HG02938 (cell line): ENCODE measurements around the gene NOD2.
A peak's percentile ranks its signal among the peaks of the same experiment; 100 is the strongest.

Source experiments
- ATAC-seq: cut with Tn5 transposase; IDR thresholded peaks from one replicate; pipeline ENCODE4 v1.9.1; 2021; ENCODE audit warnings: mild to moderate bottlenecking, moderate library complexity; ENCODE audit not compliant: unreplicated experiment

NOD2 gene

GRCh38 chr16:50669741-50670140, 23.7 kb upstream of the NOD2 start:
- no peak for ATAC-seq

DNA sequence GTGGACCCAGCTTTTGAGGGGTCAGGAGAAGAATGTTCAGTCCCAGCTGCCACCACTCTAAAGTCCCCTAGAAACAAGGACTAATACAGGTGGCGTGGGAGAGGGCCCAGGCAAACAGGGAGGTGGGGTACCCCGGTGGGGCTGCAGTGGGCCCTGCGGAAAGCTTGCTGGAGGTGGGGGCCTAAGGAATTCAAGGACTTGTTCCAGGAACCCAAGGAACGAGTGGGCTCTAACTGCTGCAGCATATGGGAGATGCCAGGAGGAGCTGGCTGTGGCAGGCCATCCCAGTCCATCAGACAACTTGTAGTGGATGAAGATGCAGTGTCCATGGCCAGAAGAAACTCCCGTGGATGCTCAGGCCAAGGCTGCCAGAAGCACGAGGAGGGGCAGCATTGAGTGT, 22.9 kb upstream of the NOD2 start:
- no peak for ATAC-seq

DNA sequence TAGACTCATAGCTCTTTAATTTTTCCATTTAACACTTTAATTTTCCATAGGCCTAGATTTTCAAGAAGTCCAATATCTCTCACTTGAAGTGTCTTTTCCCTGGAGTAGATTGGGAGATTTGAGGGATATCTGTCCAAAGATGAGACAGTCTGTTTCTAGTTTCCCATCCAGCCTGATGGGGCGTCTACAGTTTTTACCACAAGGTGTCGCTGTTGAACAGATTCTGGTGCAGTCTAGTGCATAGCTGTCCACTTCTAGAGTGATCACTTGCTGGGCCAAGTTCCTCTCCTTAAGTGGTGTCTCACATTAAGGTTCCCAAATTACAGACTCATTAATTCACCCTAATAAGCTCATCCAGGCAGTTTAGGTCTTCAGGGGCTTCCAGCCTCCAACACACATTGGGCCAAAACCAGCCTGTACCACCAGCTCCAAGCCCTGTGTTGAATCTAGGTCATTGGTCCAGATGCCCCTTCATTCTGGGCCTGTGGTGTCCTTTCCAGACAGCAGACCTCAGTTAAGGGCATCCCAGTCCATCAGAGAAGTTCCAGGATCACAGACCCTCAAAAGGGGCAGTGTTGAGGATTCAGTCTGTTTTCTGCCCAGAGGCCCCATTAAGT, 21.7 kb upstream of the NOD2 start:
- no peak for ATAC-seq

GRCh38 chr16:50673496-50674275, 19.7 kb upstream of the NOD2 start:
- no peak for ATAC-seq

- no peak for ATAC-seq
These were observed 18.6 kb upstream of the NOD2 start for GRCh38 chr16:50674831-50675230.

GRCh38 chr16:50675686-50676610, 17.5 kb upstream of the NOD2 start:
- ATAC-seq, result no peak

GRCh38 chr16:50676684-50677225, 16.7 kb upstream of the NOD2 start:
- no peak for ATAC-seq

DNA sequence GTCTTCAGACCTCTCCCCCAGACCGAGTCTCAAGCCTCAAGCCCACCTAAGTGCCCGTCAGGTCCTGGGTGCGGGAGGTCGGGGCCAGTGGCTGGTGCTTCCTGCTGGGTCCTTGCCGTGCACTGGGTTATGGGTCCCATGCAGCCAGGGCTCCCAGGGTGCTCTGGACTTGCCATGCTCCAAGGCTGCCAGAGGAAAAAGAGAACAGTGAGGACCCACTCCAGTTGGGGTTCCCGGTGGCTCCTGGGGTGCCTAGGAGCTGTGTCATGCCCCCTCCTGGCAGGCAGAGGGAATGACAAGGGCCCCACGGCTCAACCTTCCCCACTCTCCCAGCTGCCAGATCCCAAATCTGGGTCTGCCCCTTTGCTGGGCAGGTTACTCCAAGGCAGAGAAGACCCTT, 16.1 kb upstream of the NOD2 start:
- no peak for ATAC-seq

- ATAC-seq, result no peak
These were observed 14.9 kb upstream of the NOD2 start for GRCh38 chr16:50678531-50678930.

DNA sequence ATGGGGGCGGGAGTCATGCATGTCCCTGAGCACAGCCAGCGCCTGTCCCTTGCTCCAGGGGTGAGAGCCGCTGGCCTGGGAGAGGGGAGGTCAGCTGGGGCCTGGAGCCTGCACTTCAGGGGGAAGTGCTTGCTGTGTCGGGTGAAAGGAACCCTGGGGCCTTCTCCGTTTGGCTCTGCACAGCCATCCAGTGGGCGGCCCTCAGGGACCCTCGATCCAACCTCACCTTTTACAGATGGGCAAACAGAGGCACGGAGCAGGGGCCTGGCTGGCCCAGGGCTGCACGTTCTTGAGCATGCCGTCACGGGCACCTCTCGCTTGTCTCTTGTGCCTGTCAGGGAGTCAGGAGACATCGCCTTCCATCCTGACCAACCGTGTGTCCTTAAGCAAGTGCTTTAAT, 14.1 kb upstream of the NOD2 start:
- no peak for ATAC-seq

- no peak for ATAC-seq
These were observed 13.5 kb upstream of the NOD2 start for GRCh38 chr16:50679676-50680555.

DNA sequence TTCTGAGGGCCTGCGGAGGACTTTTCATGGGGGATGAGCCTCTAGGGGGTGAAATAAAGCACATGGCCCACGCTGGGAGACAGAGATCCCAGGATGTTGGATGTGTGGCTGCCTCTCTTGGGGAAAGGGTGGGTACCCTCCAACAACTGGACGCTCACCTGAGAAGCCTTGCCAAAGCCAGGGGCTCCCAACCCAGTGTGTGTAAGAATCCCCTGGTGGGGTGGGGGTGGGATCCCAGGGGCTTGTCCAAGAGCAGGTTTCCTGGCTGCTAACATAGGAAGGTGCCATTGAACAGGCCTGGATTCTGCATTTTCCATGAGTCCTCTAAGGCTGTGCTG, 12.9 kb upstream of the NOD2 start:
- ATAC-seq, result no peak

- peak; percentile 44 for ATAC-seq
These were observed 12.2 kb upstream of the NOD2 start, which contains the start of gene SNX20 for GRCh38 chr16:50681021-50681885. SNX20 (minus strand) TSS chr16:50681312; CDS start chr16:50677526, 3,786 bp downstream.

DNA sequence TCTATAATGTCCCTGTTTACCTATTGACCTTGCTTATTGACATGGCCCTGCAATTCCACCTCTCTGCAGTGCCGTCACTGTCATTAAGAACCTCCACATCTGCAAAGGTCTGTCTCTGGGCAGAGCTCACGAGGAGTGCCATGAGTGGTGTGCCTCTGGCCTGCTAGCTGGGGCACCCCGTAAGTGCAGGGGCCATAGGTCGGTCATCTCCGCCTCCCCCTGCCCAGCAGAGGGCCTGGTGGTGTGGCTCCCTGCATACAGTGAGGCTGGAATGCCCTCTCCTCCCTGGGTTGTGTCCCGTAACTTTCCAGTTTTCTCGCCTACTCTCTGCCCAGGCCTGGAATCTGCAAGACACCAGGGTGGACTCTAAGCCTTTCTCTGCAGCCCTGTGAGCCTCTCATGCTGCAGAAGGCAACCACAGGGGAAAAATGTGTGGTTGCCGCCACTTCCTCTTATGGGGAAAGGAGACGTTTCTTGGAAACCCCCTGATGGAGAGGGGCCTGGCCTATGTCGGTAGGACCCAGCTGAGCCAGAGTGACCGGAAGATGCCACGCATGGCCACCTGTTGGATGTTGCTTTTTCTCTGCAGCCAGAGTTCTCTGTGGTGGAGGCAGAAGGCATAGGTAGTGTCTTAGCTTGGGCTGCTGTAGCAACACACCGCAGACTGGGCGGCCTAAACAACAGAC, 9.6 kb upstream of the NOD2 start:
- peak; percentile 69 for ATAC-seq

GRCh38 chr16:50684823-50685461, 8.5 kb upstream of the NOD2 start:
- no peak for ATAC-seq

- no peak for ATAC-seq
These were observed 7.8 kb upstream of the NOD2 start for GRCh38 chr16:50685462-50686063.

DNA sequence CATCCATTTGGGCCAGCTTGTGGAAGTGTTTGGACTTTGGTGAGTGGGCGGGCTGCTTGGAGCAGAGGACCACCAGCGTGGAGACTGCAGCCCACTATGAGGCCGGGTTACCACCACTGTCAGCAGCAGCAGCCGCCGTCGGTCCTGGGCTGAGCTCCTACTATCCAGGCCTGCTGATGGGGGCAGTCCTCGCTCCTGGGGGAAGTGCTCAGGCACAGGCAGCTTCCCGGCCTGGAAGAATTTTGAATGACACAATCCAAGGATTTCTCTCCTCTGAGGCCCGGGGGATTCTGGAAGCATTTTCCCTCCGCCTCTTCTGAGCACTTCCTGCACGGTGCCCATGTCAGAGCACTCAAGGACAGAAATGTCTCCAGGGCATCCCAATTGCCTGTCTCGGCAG, 5.3 kb upstream of the NOD2 start:
- no peak for ATAC-seq

- no peak for ATAC-seq
These were observed 4.5 kb upstream of the NOD2 start for GRCh38 chr16:50688867-50689266.
